Stimulated activated naive CD8-positive, alpha-beta T cell treated with anti-CD3 and anti-CD28 coated beads, Interleukin-15, Interleukin-2, amounts not matched to agents 100 U/mL and 50 U/mL, for 24 hours (primary cell): ENCODE results near the gene FAM209A.
A peak's percentile ranks its signal among the peaks of the same experiment; 100 is the strongest.
"Not testable (repeated sequence)": the region's sequence is repeated elsewhere in the genome, so short reads cannot be mapped to it uniquely, and the experiment has no call there.

Experiments used
- ATAC-seq: fragments of 150-1000 bp; cut with Tn5 transposase; one replicate; pipeline ENCODE4 v1.10.0; 2021
- DNase-seq: peaks from one replicate; pipeline ENCODE4 v3.0.0; 2021

FAM209A gene, protein sequence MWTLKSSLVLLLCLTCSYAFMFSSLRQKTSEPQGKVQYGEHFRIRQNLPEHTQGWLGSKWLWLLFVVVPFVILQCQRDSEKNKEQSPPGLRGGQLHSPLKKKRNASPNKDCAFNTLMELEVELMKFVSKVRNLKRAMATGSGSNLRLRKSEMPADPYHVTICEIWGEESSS

GRCh38 chr20:56524444-56524843 is at the start of gene FAM209A:
FAM209A (plus strand) TSS chr20:56524744; CDS start chr20:56524809, 65 bp downstream.
- ATAC-seq, DNase-seq: not testable (repeated sequence)

DNA sequence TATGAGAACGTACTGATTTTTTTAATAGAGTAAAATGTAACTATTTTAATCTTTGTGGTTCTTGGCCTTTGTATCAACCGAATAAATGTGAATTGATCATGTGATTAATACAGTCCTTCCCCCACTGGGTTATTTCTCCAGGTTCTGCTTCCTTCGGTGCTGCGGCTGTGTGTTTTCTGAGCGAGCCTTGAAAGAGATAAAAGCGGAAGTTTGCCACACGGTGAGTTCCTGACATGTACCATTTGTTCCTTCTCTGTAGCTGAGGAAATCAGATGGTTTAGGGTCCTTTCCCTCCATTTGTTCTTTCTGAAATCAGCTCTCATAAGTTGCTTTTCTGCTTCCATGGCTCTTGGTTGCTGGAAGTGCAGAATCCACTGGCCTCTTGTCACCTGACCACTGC is 40.6 kb upstream of the FAM209A start:
- ATAC-seq (no peak), DNase-seq (no peak)

- DNase-seq (no peak), ATAC-seq (no peak)
Measured at GRCh38 chr20:56487216-56487615, 37.3 kb upstream of the FAM209A start.

DNA sequence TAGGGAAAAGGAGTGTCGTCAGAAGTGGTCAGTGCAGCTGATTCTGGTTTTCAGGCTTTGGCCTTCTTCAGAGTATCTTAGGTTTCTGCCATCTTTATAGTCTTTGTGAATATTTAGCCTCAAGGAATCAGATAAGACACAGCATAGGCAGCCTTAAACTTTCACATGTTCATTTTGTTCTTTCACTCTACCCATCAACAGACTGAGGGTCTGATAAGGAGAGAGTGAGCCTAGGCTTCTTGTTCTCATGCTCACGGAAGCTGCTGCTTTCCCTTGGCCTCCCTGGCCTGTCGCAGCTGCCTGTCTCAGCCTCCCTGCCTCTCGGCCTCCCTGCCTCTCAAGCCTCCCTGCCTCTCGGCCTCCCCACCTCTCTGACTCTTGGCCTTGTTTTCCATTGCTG is 36.0 kb upstream of the FAM209A start:
- DNase-seq (no peak), ATAC-seq (no peak)

- ATAC-seq (no peak), DNase-seq (no peak)
Measured at GRCh38 chr20:56501116-56501515, 23.4 kb upstream of the FAM209A start.

DNA sequence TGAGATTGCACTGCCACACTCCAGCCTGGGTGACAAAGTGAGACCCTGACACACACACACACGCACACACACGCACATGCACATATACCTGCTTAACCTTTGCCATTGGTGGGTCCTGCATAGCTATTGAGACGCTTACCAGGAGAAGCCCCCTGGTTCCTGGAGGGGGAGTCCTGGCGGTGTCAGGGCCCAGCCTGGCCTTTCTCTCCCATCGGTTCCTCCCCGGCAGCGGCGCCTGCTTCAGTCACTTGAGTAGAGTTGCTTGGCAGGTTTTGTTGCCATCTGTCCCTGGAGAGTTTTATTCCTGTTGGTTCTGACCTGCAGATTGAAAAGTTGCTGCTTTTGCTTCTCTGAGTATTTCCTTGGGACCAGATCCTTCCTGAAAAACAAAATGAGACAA is 20.6 kb upstream of the FAM209A start:
- ATAC-seq, result no peak
- DNase-seq, result no peak

- DNase-seq (peak; percentile 37), ATAC-seq (peak; percentile 32)
Measured at GRCh38 chr20:56504373-56505005, 20.1 kb upstream of the FAM209A start.

DNA sequence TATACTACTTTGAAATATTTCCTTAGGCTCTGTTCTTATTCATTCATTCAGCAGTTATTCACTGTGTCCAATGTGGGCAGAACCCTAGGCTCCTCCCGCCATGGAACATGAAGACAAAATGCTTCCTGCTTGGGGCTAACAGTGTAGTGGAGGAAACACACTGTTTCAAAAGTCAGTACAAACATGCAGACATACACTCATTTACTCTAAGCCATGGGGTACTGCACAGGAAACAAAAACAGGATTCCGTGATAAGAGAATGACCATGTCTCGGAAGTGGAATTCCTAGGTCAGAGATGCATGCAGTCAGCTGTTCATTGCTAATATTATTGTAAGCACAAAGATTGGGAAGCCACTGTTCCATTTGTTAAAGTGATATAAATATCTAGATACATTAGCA is 18.4 kb upstream of the FAM209A start:
- DNase-seq (no peak), ATAC-seq (no peak)

DNA sequence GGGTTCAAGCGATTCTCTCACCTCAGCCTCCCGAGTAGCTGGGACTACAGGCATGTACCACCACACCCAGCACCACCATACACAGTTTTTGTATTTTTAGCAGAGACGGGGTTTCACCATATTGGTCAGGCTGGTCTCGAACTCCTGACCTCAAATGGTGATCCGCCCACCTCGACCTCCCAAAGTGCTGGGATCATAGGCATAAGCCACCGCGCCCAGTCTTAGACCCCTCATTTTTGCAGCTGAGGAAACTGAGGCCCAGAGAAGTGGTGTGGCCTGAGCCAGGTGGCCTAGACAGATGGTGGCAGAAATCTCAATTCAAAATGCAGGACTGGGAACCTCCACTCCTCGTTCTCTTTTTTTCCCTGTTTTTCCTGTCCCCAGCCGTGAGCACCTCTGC is 12.6 kb upstream of the FAM209A start:
- no peak for DNase-seq
- no peak for ATAC-seq

GRCh38 chr20:56513161-56514150 is 11.1 kb upstream of the FAM209A start:
- DNase-seq, result no peak
- no peak for ATAC-seq

- ATAC-seq (no peak), DNase-seq (no peak)
Measured at GRCh38 chr20:56516631-56517030, 7.9 kb upstream of the FAM209A start.

DNA sequence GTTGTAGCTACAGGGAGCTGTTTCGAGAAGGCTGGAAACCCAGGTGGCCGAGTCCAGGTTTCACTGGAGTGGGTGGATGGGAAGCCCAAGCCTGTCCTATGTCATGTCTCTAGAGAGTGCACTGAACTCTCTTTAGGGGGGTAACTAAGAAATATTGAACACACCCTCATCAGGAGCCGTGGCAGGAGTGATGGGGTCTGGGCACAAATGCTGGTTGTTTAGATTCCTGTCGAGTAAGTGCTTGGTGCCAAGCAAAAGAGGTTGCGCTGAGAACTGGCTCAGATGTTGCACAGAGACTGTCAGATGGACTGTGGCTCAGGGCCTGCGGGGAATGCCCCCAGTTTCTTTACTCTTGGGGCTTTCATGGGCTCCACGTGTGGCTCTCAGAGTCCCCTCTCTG is 7.3 kb upstream of the FAM209A start:
- ATAC-seq, result no peak

DNA sequence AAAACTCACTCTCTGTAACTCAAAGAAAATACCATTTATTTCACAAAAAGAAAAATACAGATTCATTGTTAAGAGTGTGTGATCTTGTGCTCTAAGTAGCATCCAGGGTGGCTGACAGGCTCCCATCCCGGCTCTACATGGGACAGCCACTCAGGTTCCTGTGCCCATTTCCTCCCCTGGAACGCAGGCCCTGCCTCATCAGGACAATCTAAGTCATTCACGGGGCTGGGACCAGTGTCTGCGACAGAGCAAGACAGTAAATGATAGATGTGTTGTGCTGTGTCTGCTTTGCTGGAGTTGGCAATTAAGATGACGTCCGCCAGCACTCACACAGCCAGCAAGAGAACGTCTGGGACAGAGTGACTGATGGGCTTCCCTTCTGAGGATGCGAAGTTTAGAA is 6.9 kb upstream of the FAM209A start:
- no peak for DNase-seq
- no peak for ATAC-seq

More for the DNA sequence above, 7.3 kb upstream of the FAM209A start:
- no peak for DNase-seq

GRCh38 chr20:56518126-56518525 is 6.4 kb upstream of the FAM209A start:
- ATAC-seq, result no peak

DNA sequence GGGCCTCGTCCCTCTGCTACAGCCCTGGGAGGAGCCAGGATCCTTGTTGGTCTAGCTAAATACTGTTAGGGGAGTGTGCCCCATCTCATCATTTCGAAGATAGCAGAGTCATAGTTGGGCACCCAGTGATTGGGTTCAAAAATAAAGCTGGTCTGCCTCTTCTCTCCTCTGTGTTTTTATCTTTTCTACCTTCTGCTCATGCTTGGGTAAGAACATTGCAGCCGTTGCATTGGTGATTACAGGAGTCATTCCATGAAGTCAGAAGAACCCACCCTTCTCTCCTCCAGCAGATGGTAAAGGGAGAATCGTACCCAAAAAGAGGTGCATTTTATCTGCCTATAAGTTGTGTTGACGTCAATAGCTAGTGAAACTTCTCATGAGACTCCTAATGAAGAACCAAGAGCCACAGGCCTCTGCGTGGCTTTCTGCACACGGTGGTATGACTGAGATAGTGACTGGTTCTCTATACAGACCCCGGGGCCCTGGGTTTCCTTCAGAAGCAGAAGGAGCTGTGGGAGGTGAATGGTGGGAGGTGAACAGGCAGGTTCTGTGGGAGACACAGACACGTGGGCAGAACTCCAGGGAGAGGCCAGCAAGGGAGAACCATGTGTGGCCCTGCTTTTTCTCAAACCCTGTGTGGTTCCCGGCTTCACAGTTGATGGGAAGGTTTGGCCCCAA is 5.7 kb upstream of the FAM209A start:
- no peak for ATAC-seq

More at GRCh38 chr20:56518126-56518525, 6.4 kb upstream of the FAM209A start:
- DNase-seq, result no peak

DNA sequence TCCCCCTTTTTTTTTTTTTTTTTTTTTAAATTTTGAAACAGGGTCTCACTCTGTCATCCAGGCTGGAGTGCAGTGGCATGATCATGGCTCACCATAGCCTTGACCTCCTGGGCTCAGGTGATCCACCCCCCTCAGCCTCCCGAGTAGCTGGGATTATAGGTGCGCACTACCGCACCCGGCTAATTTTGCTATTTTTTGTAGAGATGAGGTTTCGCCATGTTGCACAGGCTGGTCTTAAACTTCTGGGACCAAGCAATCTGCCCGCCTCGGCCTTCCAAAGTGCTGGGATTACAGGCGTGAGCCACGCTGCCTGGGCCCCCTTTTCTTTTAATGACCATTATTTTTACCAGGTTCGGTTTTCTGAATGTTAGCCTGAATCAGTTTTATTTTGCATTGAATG is 5.0 kb upstream of the FAM209A start:
- no peak for ATAC-seq
- DNase-seq, result no peak

More for the DNA sequence above, 5.7 kb upstream of the FAM209A start:
- no peak for DNase-seq

GRCh38 chr20:56520180-56520579 is 4.4 kb upstream of the FAM209A start:
- DNase-seq (no peak), ATAC-seq (no peak)

DNA sequence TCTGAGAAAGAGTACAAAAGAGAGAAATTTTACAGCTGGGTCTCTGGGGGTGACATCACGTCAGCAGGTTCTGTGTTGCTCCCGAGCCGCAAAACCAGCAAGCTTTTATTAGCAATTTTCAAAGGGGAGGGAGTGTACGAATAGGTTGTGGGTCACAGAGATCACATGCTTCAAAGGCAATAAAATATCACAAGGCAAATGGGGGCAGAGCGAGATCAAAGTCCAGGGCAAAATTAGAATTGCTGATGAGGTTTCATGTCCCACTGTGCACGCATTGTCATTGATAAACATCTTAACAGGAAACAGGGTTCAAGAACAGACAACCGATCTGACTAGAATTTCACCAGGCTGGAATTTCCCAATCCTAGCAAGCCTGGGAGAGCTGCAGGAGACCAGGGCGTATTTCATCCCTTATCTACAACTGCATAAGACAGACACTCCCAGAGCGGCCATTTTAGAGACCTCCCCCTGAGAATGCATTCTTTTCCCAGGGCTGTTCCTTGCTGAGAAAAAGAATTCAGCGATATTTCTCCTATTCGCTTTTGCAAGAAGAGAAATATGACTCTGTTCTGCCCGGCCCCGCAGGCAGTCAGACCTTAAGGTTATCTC is 3.7 kb upstream of the FAM209A start:
- DNase-seq, ATAC-seq: not testable (repeated sequence)

GRCh38 chr20:56522311-56522710 is 2.2 kb upstream of the FAM209A start:
- DNase-seq, result no peak
- no peak for ATAC-seq

- no peak for ATAC-seq
Measured at GRCh38 chr20:56527521-56527920, 3.0 kb downstream of the FAM209A start.

DNA sequence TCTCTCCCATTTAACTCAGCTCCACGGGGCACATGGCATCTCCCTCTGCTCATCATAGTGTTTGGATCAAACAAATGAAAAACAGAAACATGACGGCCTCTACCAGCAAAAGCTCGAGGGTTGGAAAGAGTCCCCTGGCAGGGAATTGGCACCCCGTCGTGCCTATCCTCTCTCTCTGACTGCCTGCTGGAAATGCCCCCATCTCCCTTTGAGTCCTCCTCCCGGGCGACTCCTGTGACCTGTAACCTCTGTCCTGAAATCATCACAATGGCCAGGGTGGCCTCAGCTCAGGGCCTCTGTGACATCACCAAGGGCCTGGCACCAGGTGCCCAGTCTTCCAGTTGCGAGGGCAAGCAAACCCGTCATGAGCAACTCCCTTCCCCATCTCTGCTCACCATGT is 8.4 kb downstream of the FAM209A start, which contains the start of gene FAM209B:
Gene FAM209B (plus strand): TSS at position 301 of the 400 bp plus-strand sequence. CDS start 96 bp downstream, at position 397.
- not testable (repeated sequence) for DNase-seq, ATAC-seq

More at GRCh38 chr20:56527521-56527920, 3.0 kb downstream of the FAM209A start:
- no peak for DNase-seq

DNA sequence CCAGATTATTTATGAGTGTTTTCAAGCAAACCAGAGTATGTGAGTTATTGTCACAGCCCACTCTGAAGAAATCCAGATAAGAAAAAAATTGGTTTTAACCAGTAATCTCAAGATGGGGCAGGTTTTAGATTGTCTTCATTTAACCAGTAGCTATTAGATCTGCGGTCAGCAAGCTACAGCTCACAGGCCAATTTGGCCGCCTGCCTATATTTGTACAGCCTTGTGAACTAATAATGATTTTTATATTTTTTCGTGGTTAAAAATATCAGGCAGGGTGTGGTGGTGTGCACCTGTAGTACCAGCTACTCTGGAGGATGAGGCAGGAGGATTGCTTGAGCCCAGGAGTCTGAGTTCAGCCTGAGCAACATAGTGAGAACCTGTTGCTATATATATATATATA is 13.5 kb downstream of the FAM209A start:
- ATAC-seq, result no peak
- DNase-seq, result no peak
